Left ventricle myocardium inferior (tissue), 1 donor: ENCODE data around the gene MEOX1. TPM values are rescaled to one million over a fixed set of nuclear protein-coding genes. Genes with fewer than 3 reads are reported as not detected.
"Not testable (repeated sequence)": the region's sequence is repeated elsewhere in the genome, so short reads cannot be mapped to it uniquely, and the experiment has no call there.

Experiments used
- DNase-seq: peaks from one replicate; pipeline ENCODE4 v3.0.0-alpha.2; 2020
- H3K27ac ChIP-seq: fragments of 200-600 bp; replicated peaks from 2 replicates; pipeline ENCODE4 v1.8.0; 2021
- H3K27me3 ChIP-seq: fragments of 200-600 bp; 2 replicates; pipeline ENCODE4 v1.8.0; 2021; ENCODE audit warnings: low read depth
- H3K36me3 ChIP-seq: fragments of 200-600 bp; 2 replicates; pipeline ENCODE4 v1.8.0; 2021
- H3K4me1 ChIP-seq: fragments of 200-600 bp; 2 replicates; pipeline ENCODE4 v1.8.0; 2021
- H3K4me3 ChIP-seq: fragments of 200-600 bp; 2 replicates; pipeline ENCODE4 v1.8.0; 2021; ENCODE audit warnings: mild to moderate bottlenecking, moderate library complexity
- H3K9me3 ChIP-seq: fragments of 200-600 bp; replicated peaks from 2 replicates; pipeline ENCODE4 v1.8.0; 2021
- CTCF ChIP-seq: fragments of 200-600 bp; IDR thresholded peaks from 2 replicates; pipeline ENCODE4 v1.8.0; 2021; ENCODE audit warnings: antibody characterized with exemption, mild to moderate bottlenecking, borderline replicate concordance
- intact Hi-C: fragments of 100-400 bp; cut with micrococcal nuclease; formaldehyde crosslinking; loops from one replicate; pipeline ENCODE4 v1.11.0; 2022
- total RNA-seq: library from RNA; stranded (reverse); fragmentation: NEBNext Ultra II Directional; extraction: Animal tissue kit (Norgen Biotek cat#: 25700); gene quantifications from one replicate; pipeline ENCODE4 v1.2.1, GENCODE V29; 2021
- donor health status: DM: no; HTN: yes; CAD: no; lungs with severe emphysema.

The MEOX1 gene
- total RNA-seq, 1 donor from 2014 or later: 8.4 TPM

GRCh38 chr17:43690624-43691316 is 29.0 kb upstream of the MEOX1 start:
- Histone ChIP-seq H3K9me3 (no peaks in the 10 kb centered on the region), H3K4me3 (no peak overlapping the region), H3K27ac (no peak overlapping the region), H3K4me1 (peaks cover 4% of the 10 kb centered on the region), H3K27me3 (no peaks in the 10 kb centered on the region), H3K36me3 (no peaks in the 10 kb centered on the region)
- DNase-seq: no peak
- intact Hi-C loops: no loop called here
- TF ChIP-seq CTCF: no peak

GRCh38 chr17:43689814-43690213 is 28.1 kb upstream of the MEOX1 start:
- H3K36me3 ChIP-seq: no peaks in the 10 kb centered on the region
- no peak for DNase-seq

GRCh38 chr17:43689131-43689530 is 27.4 kb upstream of the MEOX1 start:
- no peak overlapping the region for H3K4me3 ChIP-seq
- H3K27me3 ChIP-seq: no peaks in the 10 kb centered on the region
- no peak for DNase-seq
- H3K9me3 ChIP-seq: no peaks in the 10 kb centered on the region
- intact Hi-C loops: no loop called here
- no peaks in the 10 kb centered on the region for H3K4me1 ChIP-seq
- H3K27ac ChIP-seq: no peak overlapping the region
- no peaks in the 10 kb centered on the region for H3K36me3 ChIP-seq
- no peak for TF ChIP-seq CTCF

More at GRCh38 chr17:43689814-43690213, 28.1 kb upstream of the MEOX1 start:
- Histone ChIP-seq H3K4me1 (no peaks in the 10 kb centered on the region), H3K9me3 (no peaks in the 10 kb centered on the region), H3K27ac (no peak overlapping the region), H3K27me3 (no peaks in the 10 kb centered on the region), H3K4me3 (no peak overlapping the region)
- no peak for TF ChIP-seq CTCF
- intact Hi-C loops: no loop called here

- H3K9me3 ChIP-seq, H3K36me3 ChIP-seq, H3K27ac ChIP-seq, H3K27me3 ChIP-seq, DNase-seq, H3K4me3 ChIP-seq, intact Hi-C loops, H3K4me1 ChIP-seq: not testable (repeated sequence)
Measured at GRCh38 chr17:43686957-43687356, 25.2 kb upstream of the MEOX1 start.

GRCh38 chr17:43683928-43684653 is 22.4 kb upstream of the MEOX1 start:
- Histone ChIP-seq H3K36me3 (no peaks in the 10 kb centered on the region), H3K27ac (no peak overlapping the region), H3K4me3 (no peak overlapping the region), H3K4me1 (no peaks in the 10 kb centered on the region), H3K27me3 (no peaks in the 10 kb centered on the region), H3K9me3 (no peaks in the 10 kb centered on the region)
- intact Hi-C loops: no loop called here
- DNase-seq: no peak
- no peak for TF ChIP-seq CTCF

- H3K27me3 ChIP-seq: no peaks in the 10 kb centered on the region
- peaks cover 8% of the 10 kb centered on the region for H3K4me1 ChIP-seq
- H3K9me3 ChIP-seq: no peaks in the 10 kb centered on the region
- H3K36me3 ChIP-seq: no peaks in the 10 kb centered on the region
- intact Hi-C loops: no loop called here
- no peak overlapping the region for H3K4me3 ChIP-seq
- TF ChIP-seq CTCF: no peak
- no peak for DNase-seq
- H3K27ac ChIP-seq: no peak overlapping the region
Measured at GRCh38 chr17:43680461-43680860, 18.7 kb upstream of the MEOX1 start.
